Activated CD4-positive, alpha-beta T cell treated with anti-CD3 and anti-CD28 coated beads, Interleukin-2, amount 10 ng/mL, durations not matched to agents 7 days and 5 days (primary cell): ENCODE data around the gene SYF2. TPM values are rescaled to one million over a fixed set of nuclear protein-coding genes. Genes with fewer than 3 reads are reported as not detected.

Source experiments
- total RNA-seq, 2 experiments: library from RNA; stranded (reverse); gene quantifications; one replicate each; pipeline ENCODE4 v1.2.3, GENCODE V29; 2021

Gene SYF2
- total RNA-seq, 2 experiments from 2014 or later = 46.5 to 53.0 TPM

Other genes starting within 250 kb of the SYF2 start
- gene RSRP1, start 15.0 kb upstream of the SYF2 start, total RNA-seq = 100 to 1,000 TPM; 213 to 271 TPM
- not detected for gene RHD, start 40.0 kb upstream of the SYF2 start, total RNA-seq
- gene TMEM50A, start 105.8 kb upstream of the SYF2 start, total RNA-seq = 100 to 1,000 TPM; 140 to 176 TPM
- under 1 TPM in 1 of 2 experiments, not detected in 1; 0.17 TPM for gene RHCE, start 188.3 kb upstream of the SYF2 start, total RNA-seq
- 10 to 100 TPM; 18.8 to 24.9 TPM for gene MACO1, start 198.4 kb upstream of the SYF2 start, total RNA-seq